Measurements from ENCODE around the gene LTBP3.

LTBP3 gene

GRCh38 chr11:65489035-65489705 is 69.0 kb downstream of the LTBP3 start:
- Histone ChIP-seq H3K9me3 (no peaks in the 10 kb centered on the region), H3K4me1 (ENCODE audit: control insufficient read depth in 1 of 2, insufficient read depth in 1 of 2, low read depth in 1 of 2, low read length in 1 of 2) (peaks cover 63 to 66% of the 10 kb centered on the region in 2 experiments), H3K27ac (peak overlapping the region; percentile 96), H3K36me3 (no peaks in the 10 kb centered on the region), H3K27me3 (no peaks in the 10 kb centered on the region), H3K4me3 (ENCODE audit: low read depth in 1 of 2, low read length in 1 of 2) (peak overlapping the region in 1 of 2 experiments; percentile 57)
- TF ChIP-seq, protein P1, sequence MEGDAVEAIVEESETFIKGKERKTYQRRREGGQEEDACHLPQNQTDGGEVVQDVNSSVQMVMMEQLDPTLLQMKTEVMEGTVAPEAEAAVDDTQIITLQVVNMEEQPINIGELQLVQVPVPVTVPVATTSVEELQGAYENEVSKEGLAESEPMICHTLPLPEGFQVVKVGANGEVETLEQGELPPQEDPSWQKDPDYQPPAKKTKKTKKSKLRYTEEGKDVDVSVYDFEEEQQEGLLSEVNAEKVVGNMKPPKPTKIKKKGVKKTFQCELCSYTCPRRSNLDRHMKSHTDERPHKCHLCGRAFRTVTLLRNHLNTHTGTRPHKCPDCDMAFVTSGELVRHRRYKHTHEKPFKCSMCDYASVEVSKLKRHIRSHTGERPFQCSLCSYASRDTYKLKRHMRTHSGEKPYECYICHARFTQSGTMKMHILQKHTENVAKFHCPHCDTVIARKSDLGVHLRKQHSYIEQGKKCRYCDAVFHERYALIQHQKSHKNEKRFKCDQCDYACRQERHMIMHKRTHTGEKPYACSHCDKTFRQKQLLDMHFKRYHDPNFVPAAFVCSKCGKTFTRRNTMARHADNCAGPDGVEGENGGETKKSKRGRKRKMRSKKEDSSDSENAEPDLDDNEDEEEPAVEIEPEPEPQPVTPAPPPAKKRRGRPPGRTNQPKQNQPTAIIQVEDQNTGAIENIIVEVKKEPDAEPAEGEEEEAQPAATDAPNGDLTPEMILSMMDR (IDR thresholded peaks at IDR 0.05), result no peak
